Endothelial cell of umbilical vein (primary cell): ENCODE results near the gene GIMAP8. TPM values are rescaled to one million over a fixed set of nuclear protein-coding genes. Genes with fewer than 3 reads are reported as not detected.

Source experiments
- BruUV-seq: library from RNA; stranded (reverse); fragments of 400-500 nt; replicated peaks from 2 replicates; lab custom pipeline; 2021; lab: Mats Ljungman, UMichigan
- CTCF ChIA-PET: fragments of 300-600, 350-600 bp; sonication (Branson Sonifier 250); formaldehyde crosslinking; loops from one replicate; lab custom pipeline; 2021; ENCODE audit warnings: antibody characterized with exemption, inconsistent platforms; lab: Charles Lee
- POLR2A ChIA-PET: fragments of 300-600, 350-600 bp; sonication (Branson Sonifier 250); formaldehyde crosslinking; loops from one replicate; lab custom pipeline; 2021; ENCODE audit warnings: antibody characterized with exemption, inconsistent platforms; lab: Charles Lee
- DNase-seq: peaks from one replicate; pipeline ENCODE4 v3.0.0-alpha.2; 2011; ENCODE audit warnings: low read depth, low spot score
- FAIRE-seq: peaks from 2 replicates; lab custom pipeline; 2011; peaks lifted over from hg19 to GRCh38; lab: Jason Lieb, UNC
- H2AFZ ChIP-seq: 2 replicates; pipeline ENCODE4 v1.6.0; 2012; ENCODE audit warnings: low read depth, low read length, control low read depth, inconsistent platforms
- H3K27ac ChIP-seq: 2 replicates; pipeline ENCODE4 v1.5.1; 2011; ENCODE audit warnings: low read depth, mild to moderate bottlenecking, control low read depth, low read length, moderate library complexity; ENCODE audit not compliant: insufficient read depth
- H3K27me3 ChIP-seq, 2 experiments: 2 replicates each; pipeline versions ENCODE4 v1.6.0 to v1.6.1; 2011; ENCODE audit warnings: low read length in 2 of 2, mixed read lengths in 1 of 2; ENCODE audit not compliant: control insufficient read depth in 2 of 2, insufficient read depth in 2 of 2
- H3K36me3 ChIP-seq, 2 experiments: 2 replicates in 1 of 2; 3 replicates in 1 of 2; pipeline ENCODE4 v1.5.1; 2011; ENCODE audit warnings: low read length in 2 of 2, mild to moderate bottlenecking in 1 of 2, moderate library complexity in 1 of 2; ENCODE audit not compliant: control insufficient read depth in 2 of 2, insufficient read depth in 2 of 2; ENCODE audit errors: extremely low read depth in 1 of 2
- H3K4me1 ChIP-seq: 3 replicates; pipeline ENCODE4 v1.5.1; 2011; ENCODE audit warnings: mild to moderate bottlenecking, low read length; ENCODE audit not compliant: control insufficient read depth, insufficient read depth; ENCODE audit errors: extremely low read depth
- H3K4me2 ChIP-seq: 2 replicates; pipeline ENCODE4 v1.6.1; 2011; ENCODE audit warnings: low read length, control low read depth, mixed read lengths; ENCODE audit not compliant: insufficient read depth
- H3K4me3 ChIP-seq, 3 experiments: fragments of 200-600 bp in 1 of 3; sonication (generic), shearing (Covaris generic) in 1 of 3; replicated peaks in 1 of 3; 2 replicates each; pipeline ENCODE4 v1.5.1; 2011 to 2016; ENCODE audit warnings: control low read depth in 3 of 3, low read length in 3 of 3, mild to moderate bottlenecking in 2 of 3, inconsistent platforms in 1 of 3, low read depth in 1 of 3, moderate library complexity in 1 of 3; ENCODE audit not compliant: insufficient read depth in 1 of 3
- H3K79me2 ChIP-seq: 2 replicates; pipeline ENCODE4 v1.6.0; 2012; ENCODE audit warnings: low read length, inconsistent platforms; ENCODE audit not compliant: control insufficient read depth, insufficient read depth
- H3K9ac ChIP-seq: replicated peaks from 2 replicates; pipeline ENCODE3; 2011; ENCODE audit warnings: low read length, control low read depth; ENCODE audit not compliant: insufficient read depth; ENCODE audit errors: extremely low read depth
- H3K9me1 ChIP-seq: replicated peaks from 3 replicates; pipeline ENCODE4 v1.6.0; 2011; ENCODE audit warnings: mild to moderate bottlenecking, low read length; ENCODE audit not compliant: control insufficient read depth, insufficient read depth; ENCODE audit errors: extremely low read depth
- H3K9me3 ChIP-seq: replicated peaks from 2 replicates; pipeline ENCODE4 v1.5.1; 2012; ENCODE audit warnings: low read length, inconsistent platforms; ENCODE audit not compliant: control insufficient read depth, insufficient read depth
- H4K20me1 ChIP-seq: replicated peaks from 2 replicates; pipeline ENCODE3; 2011; ENCODE audit warnings: mild to moderate bottlenecking, low read length; ENCODE audit not compliant: control insufficient read depth, insufficient read depth; ENCODE audit errors: extremely low read depth
- EZH2 ChIP-seq: IDR thresholded peaks from 2 replicates; pipeline ENCODE4 v1.6.1; 2012; ENCODE audit warnings: borderline replicate concordance, low read depth, mild to moderate bottlenecking, moderate library complexity, low read length, inconsistent platforms; ENCODE audit not compliant: severe bottlenecking
- FOS ChIP-seq: IDR thresholded peaks from 2 replicates; pipeline ENCODE4 v1.6.1; 2011; ENCODE audit warnings: mild to moderate bottlenecking, low read length, moderate library complexity, borderline replicate concordance; ENCODE audit not compliant: insufficient read depth
- dilution Hi-C: fragments of 300-500 bp; cut with MboI; formaldehyde crosslinking; loops from one replicate; pipeline ENCODE4 v1.15.0; 2019; ENCODE audit warnings: low sequenced_read_pairs; ENCODE audit not compliant: extremely low pct_ligation_motif_present
- intact Hi-C: fragments of 100-400 bp; cut with micrococcal nuclease; formaldehyde crosslinking; loops from one replicate; pipeline ENCODE4 v1.10.0; 2022
- polyA plus RNA-seq, 4 experiments: library from polyadenylated mRNA; depleted of rRNA in 3 of 4; stranded (reverse) in 3 of 4; unstranded in 1 of 4; fragments of >200 nt; gene quantifications; 2 replicates each; pipeline versions ENCODE4 v1.2.1 to v1.2.3, GENCODE V29; 2011 to 2012; ENCODE audit warnings: missing spikeins in 1 of 4
- total RNA-seq: library from RNA; stranded (reverse); gene quantifications from 2 replicates; pipeline ENCODE4 v1.2.3, GENCODE V29; 2021
- TF ChIP-seq, protein P1 (sequence below), 2 donors: IDR thresholded peaks; 1 replicate in 1 of 2; 2 replicates in 1 of 2; pipeline ENCODE4 v1.5.1; 2011; ENCODE audit warnings: low read length in 2 of 2, mild to moderate bottlenecking in 2 of 2, moderate library complexity in 2 of 2, control low read depth in 1 of 2, inconsistent platforms in 1 of 2, low read depth in 1 of 2; ENCODE audit not compliant: insufficient read depth in 1 of 2; ENCODE audit errors: extremely low read depth in 1 of 2

GIMAP8 gene
- total and polyA plus RNA-seq, 2 donors (not counting 3 experiments of a cell fraction or from before 2014, with no cell fraction given) = 32.2 to 71.8 TPM

DNA sequence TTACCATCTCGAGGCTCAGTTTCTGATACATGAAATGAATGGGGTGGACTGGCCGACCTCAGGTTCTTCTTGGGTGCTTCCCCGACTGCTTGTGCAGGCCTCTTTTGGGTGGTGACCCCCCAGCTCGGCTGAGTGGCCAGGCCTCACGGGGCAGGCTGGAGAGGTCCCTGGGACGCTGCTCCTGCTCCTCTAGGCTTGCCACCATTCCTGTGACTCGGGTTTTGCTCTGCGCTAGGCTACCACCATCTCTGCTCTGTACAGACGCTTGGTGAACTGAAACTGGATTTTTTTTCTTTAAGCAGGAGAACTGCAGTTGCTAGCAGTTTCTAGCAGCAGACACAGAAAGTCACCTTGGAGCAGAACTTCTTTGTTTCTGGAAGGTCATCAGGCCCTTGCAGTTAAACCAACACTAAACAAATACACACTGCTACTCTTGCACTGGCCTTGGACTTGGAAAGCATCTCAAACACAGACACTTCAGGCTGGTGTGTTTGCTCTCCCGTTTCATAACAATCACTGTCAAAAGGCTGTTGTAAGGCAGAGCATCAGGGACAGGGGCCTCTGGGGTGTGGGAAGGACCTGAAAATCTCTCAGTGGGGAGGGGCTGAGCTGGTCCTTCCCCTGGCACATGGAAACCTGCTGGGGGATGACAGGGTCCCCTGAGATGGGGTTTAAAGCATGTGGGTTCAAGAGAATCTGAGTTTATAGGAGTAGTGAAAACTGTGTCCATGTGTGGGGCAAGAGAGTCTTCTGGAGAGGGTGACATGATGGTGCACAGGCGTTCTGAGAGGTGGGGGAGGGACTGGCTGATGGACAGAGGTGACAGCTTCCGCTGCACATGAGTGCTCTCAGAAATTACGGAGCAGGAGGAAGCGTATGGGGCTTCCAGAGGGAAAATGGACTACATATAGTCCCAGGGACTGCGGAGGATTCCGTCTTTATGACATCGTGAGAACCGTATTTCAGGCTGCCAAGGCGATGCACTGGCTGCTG lies 35.0 kb upstream of the GIMAP8 start:
- DNase-seq = no peak
- TF ChIP-seq, protein P1, sequence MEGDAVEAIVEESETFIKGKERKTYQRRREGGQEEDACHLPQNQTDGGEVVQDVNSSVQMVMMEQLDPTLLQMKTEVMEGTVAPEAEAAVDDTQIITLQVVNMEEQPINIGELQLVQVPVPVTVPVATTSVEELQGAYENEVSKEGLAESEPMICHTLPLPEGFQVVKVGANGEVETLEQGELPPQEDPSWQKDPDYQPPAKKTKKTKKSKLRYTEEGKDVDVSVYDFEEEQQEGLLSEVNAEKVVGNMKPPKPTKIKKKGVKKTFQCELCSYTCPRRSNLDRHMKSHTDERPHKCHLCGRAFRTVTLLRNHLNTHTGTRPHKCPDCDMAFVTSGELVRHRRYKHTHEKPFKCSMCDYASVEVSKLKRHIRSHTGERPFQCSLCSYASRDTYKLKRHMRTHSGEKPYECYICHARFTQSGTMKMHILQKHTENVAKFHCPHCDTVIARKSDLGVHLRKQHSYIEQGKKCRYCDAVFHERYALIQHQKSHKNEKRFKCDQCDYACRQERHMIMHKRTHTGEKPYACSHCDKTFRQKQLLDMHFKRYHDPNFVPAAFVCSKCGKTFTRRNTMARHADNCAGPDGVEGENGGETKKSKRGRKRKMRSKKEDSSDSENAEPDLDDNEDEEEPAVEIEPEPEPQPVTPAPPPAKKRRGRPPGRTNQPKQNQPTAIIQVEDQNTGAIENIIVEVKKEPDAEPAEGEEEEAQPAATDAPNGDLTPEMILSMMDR (IDR thresholded peaks at IDR 0.05; ENCODE audit: extremely low read depth in 1 of 2, insufficient read depth in 1 of 2, low read depth in 1 of 2, low read length in 2 of 2) = no peak
- no peak for TF ChIP-seq EZH2
- TF ChIP-seq FOS = no peak
- FAIRE-seq = no peak
- H2AFZ ChIP-seq = no peak overlapping the region
- no peak overlapping the region for H3K4me3 ChIP-seq
- POLR2A ChIA-PET = no interaction called here
- H3K9me3 ChIP-seq = no peaks in the 10 kb centered on the region
- BruUV-seq = no TSS peak
- no peak overlapping the region for H3K27ac ChIP-seq
- intact Hi-C loops (no loop called here), dilution Hi-C loops (no loop called here)
- no peak overlapping the region for H3K9ac ChIP-seq
- no peaks in the 10 kb centered on the region for H3K36me3 ChIP-seq
- H3K4me1 ChIP-seq = no peaks in the 10 kb centered on the region
- no peaks in the 10 kb centered on the region for H3K27me3 ChIP-seq
- H3K4me2 ChIP-seq = no peak overlapping the region
- H3K79me2 ChIP-seq = no peaks in the 10 kb centered on the region
- H3K9me1 ChIP-seq = no peaks in the 10 kb centered on the region
- H4K20me1 ChIP-seq = no peaks in the 10 kb centered on the region
- CTCF ChIA-PET = interaction anchor here (1.0 to 1.7 kb wide), 2 partner anchors 10 to 59 kb away, joined by 4 read pairs; a partner anchor contains a TSS
